NCI-H1694 (cell line): ENCODE data around the gene IGF2BP2.
"Not testable (repeated sequence)": the region's sequence is repeated elsewhere in the genome, so short reads cannot be mapped to it uniquely, and the experiment has no call there.

Experiments
- DNase-seq: peaks from one replicate; lab custom pipeline; 2025; lab: John Stamatoyannopoulos, UW

IGF2BP2 gene

GRCh38 chr3:185825006-185825638 is at the start of gene IGF2BP2:
IGF2BP2 (minus strand) TSS chr3:185825042; CDS start chr3:185824960, 82 bp downstream.
- DNase-seq: no peak

- no peak for DNase-seq
These were observed 49.3 kb upstream of the IGF2BP2 start for GRCh38 chr3:185874119-185874518.

DNA sequence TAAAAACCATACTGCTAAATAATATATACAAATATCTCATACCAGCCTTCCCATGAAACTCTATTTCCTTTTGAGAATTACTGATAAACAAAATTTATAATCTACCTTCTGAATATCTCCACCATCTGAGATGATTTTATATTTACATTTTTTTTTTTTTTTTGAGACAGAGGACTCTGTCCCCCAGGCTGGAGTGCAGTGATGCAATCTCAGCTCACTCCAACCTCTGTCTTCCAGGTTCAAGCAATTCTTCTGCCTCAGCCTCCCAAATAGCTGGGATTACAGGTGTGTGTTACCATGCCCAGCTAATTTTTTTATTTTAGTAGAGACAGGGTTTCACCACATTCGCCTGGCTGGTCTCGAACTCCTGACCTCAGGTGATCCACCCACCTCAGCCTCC is 42.8 kb upstream of the IGF2BP2 start:
- no peak for DNase-seq

- no peak for DNase-seq
These were observed 42.2 kb upstream of the IGF2BP2 start for GRCh38 chr3:185866995-185867394.

DNA sequence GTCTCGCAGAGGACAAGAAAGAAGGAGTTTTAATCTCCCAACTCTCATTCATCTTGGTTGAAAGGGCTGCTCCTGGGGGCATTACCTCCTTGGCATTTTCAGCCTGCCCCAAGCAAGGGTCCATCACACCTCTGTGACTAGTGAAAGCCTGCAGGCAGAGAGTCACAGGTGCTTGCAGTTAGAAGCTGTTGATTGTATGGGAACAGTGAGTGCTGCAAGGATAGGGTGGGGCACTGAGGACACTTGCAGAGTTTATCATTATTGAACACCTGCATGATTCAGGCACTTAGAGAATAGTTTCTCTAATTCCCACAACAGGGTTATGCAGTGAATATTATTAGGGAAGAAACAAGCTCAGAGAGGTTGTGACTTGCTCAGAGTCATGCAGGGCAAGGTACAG is 41.7 kb upstream of the IGF2BP2 start:
- no peak for DNase-seq

DNA sequence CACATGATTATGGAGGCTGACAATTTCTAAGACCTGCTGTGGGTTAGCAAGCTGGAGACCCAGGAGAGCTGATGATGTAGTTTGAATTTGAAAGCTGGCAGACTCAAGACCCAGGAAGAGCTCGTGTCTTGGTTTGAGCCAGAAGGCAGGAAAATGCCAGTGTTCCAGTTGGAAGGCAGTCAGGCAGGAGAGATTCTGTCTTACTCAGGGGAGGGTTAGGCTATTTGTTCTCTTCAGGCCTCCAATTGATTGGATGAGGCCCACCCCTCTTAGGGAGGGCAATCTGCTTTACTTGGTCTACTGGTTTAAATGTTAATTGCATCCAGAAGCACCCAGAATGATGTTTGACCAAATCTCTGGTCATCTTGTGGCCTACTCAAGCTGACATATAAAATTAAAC is 40.4 kb upstream of the IGF2BP2 start:
- no peak for DNase-seq

DNA sequence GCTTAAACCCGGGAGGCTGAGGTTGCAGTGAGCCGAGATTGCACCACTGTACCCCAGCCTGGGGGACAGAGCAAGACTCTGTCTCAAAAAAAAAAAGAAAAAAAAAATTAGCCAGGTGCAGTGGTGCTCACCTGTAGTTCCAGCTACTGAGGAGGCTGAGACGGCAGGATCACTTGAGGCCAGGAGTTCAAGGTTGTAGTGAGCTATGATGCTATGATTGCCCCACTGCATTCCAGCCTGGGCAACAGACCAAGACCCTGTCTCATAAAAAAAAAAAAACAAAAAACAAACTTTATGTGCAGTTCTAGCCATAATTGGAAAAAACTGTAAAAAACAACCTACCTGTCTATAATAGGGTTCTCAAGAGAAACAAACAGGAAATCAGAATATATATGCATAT is 39.9 kb upstream of the IGF2BP2 start:
- DNase-seq: no peak

- no peak for DNase-seq
These were observed 38.1 kb upstream of the IGF2BP2 start for GRCh38 chr3:185862920-185863319.

DNA sequence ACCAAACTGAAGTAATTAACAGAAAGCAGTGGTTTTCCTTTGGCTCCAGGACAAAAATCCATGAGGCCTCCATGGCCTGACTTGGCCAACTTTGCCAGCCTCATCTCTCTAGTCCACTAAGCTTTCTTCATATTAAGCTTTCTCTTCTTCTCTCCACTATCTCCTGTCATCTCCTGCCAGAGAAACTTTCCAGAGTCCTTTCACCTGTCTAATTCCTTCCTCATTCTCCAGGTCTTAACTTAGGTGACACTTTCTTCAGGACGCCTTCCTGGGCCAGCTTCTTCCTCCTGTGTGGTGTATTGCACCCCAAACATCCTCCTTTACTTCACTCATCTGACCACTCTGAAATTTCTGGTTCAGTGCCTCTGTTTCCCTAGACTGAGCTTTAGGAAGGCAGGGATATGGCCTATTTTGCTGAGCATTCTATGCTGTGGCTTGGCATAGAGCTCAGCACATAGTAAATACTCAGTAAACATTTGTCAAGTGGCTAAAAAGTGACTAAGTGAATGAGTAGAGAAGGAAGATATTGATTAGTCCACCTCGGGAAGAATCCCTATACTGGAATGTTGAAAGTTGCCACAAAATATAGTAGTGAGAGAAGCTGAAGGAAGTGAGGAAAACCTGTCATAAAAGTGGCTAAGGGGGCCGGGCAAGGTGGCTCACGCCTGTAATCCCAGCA is 34.6 kb upstream of the IGF2BP2 start:
- no peak for DNase-seq

DNA sequence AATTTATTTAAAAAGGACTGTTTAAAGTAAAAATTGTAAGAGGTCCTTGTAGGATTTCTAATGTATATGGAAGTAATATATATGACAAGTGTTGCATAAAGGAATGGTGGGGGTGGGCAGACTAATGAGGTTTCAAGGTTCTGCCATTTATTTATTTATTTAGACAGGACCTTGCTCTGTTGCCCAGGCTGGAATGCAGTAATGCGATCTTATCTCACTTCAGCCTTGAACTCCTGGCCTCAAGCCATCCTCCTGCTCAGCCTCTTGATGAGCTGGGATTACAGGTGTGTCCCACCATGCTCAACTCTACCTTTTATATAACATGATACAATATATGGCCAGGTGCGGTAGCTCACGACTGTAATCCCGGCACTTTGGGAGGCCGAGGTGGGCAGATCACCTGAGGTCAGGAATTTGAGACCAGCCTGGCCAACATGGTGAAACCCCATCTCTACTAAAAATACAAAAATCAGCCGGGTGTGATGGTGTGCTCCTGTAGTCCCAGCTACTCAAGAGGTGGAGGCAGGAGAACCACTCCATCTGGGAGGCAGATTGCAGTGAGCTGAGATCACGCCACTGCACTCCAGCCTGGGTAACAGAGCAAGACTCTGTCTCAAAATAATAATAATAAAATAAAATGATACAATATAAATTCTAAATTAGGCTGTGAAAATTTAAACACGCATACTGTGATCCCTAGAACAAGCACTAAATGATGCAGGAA is 33.8 kb upstream of the IGF2BP2 start:
- no peak for DNase-seq

GRCh38 chr3:185857208-185857607 is 32.4 kb upstream of the IGF2BP2 start:
- no peak for DNase-seq

- no peak for DNase-seq
These were observed 31.8 kb upstream of the IGF2BP2 start for GRCh38 chr3:185856652-185857051.

DNA sequence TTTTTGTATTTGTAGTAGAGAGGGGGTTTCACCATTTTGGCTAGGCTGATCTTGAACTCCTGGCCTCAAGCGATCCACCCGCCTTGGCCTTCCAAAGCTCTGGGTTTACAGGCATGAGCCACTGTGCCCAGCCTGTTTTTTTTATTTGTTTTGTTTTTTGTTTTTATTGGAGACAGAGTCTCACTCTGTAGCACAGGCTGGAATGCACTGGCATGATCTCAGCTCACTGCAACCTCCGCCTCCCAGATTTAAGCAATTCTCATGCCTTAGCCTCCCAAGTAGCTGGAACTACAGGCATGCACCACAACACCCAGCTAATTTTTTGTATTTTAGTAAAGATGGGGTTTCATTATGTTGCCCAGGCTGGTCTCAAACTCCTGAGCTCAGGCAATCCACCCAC is 28.9 kb upstream of the IGF2BP2 start:
- not testable (repeated sequence) for DNase-seq

GRCh38 chr3:185852635-185853034 is 27.8 kb upstream of the IGF2BP2 start:
- DNase-seq: no peak

GRCh38 chr3:185851959-185852358 is 27.1 kb upstream of the IGF2BP2 start:
- DNase-seq: no peak

DNA sequence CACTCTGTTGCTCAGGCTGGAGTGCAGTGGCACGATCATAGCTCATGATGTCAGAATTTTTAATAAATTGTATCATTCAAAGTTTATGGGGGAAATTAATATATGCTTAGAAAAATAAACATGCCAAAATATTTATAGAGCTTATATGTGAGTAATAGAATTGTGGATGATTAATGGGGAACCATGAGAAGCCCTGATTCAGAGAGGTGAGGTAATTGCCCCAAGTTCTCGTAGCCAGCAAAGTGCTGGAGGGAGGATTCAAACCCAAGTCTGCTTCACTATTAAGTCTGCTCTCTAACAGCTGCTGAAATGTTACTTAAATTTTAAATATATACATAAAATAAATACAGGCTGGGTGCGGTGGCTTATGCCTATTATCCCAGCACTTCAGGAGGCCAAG is 26.2 kb upstream of the IGF2BP2 start:
- DNase-seq: no peak

DNA sequence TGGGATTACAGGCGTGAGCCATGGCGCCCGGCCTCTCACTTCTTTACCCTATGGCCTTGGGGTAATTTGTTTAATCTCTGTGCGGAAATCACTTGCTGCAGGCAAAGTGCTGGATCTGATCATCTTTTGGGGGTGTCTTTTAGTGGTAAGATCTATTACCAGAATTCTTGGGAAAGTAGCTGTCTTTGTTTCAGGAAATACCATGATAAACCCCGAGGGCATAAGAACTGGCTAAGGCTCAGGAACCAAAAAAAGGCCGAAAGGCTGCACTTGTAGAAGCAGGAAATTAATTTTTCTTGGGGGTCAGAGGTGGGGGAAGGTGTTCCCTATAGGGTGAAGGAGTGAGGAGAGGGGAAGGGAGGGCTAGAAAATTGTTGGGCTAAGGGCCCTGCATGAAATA is 22.7 kb upstream of the IGF2BP2 start:
- no peak for DNase-seq

DNA sequence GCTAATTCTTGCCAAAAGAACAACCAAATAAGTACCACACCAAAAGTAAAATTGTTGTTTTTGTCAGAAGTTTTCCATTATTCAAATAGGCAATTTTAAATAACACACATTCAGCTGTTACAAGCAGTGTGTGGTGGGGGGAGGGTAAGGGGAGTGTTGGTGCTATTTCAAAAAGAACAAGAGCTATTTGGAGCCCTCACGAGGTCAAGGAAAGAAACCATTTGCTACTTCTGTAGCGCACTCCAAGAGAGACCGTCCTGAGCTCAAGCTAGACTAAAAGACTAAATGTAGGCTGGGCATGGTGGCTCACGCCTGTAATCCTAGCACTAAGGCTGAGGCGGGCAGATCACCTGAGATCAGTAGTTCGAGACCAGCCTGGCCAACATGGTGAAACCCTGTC is 21.2 kb upstream of the IGF2BP2 start:
- DNase-seq: no peak

GRCh38 chr3:185844051-185844450 is 19.2 kb upstream of the IGF2BP2 start:
- DNase-seq: no peak

- no peak for DNase-seq
These were observed 18.8 kb upstream of the IGF2BP2 start for GRCh38 chr3:185843635-185844034.

- DNase-seq: no peak
These were observed 18.3 kb upstream of the IGF2BP2 start for GRCh38 chr3:185843126-185843525.

- DNase-seq: no peak
These were observed 17.4 kb upstream of the IGF2BP2 start for GRCh38 chr3:185842241-185842640.

- DNase-seq: not testable (repeated sequence)
These were observed 13.7 kb upstream of the IGF2BP2 start for GRCh38 chr3:185838417-185838989.
